NCI-H146 treated with DMSO at 0.1 percent for 48 hours (cell line): ENCODE results near the gene ARID1A.
A peak's percentile ranks its signal among the peaks of the same experiment; 100 is the strongest.

ENCODE experiments used
- DNase-seq: peaks from one replicate; lab custom pipeline; 2025; ENCODE audit not compliant: unreplicated experiment; lab: John Stamatoyannopoulos, UW

The ARID1A gene

DNA sequence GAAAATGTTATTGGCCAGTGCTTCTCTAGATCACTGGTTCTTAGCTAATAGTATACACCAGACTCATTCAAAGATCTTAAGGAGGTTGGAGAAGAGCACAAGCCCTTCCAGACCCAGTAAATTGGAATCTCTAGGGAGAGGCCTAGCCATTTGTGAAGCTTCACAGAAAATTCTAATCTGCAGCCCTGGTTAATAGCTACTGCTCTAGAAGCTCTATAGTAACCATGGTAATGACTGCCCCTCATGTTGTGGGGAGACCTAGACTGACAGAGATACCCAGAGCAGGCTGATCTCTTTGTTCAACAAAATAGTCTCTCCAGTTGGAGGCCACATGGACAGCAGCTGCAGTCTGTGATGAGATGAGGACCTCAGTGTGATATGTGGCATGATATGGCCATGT lies 31.7 kb downstream of the ARID1A start:
- no peak for DNase-seq

DNA sequence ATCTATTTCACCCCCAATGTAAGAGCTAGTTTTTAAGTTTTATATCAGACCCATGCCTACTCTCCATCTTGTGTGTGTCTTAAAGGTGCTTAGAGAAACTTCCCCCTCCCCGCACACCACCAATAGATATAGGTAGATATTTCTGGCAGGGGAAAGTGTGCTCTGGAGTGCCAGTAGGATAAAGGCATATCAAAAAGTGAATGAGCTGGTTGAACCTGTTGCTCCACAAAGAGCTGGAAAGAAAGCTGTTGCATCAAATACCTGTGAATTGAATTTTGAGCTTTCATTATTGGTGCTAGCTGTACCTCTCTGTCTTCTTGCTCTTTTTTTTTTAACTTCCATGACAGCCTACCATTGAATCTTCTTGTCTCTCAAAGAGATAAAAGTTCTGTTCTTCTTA lies 32.8 kb downstream of the ARID1A start:
- no peak for DNase-seq

DNA sequence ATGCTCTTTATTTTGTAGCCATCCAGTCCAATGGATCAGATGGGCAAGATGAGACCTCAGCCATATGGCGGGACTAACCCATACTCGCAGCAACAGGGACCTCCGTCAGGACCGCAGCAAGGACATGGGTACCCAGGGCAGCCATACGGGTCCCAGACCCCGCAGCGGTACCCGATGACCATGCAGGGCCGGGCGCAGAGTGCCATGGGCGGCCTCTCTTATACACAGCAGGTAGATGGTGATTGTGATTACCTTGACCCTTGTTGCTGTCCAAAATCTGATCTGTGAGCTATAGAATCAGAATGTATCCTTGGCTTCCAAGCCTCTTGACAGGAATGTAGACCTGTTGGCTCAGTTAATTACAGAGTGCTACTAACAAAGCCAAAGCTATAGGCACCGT lies 33.8 kb downstream of the ARID1A start:
- DNase-seq = no peak

DNA sequence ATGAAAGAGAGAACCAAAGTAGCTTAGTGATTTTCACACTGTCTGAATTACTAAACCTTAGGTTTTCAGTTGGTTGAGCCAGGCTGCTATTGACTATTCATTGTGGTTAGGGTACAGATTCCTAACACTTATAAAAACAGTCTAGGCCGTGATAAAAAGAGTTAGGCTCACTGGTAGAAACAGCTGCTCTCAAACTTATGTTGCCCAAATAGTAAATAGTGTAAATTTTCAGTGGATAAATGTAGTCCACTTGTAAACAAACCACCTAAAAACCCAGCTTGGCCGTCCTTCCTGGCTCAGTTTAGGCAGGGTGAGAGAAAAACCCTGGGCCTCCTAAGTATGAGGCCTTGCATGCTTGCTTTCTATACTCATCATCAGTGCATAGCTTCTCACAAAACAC lies 34.9 kb downstream of the ARID1A start:
- no peak for DNase-seq

DNA sequence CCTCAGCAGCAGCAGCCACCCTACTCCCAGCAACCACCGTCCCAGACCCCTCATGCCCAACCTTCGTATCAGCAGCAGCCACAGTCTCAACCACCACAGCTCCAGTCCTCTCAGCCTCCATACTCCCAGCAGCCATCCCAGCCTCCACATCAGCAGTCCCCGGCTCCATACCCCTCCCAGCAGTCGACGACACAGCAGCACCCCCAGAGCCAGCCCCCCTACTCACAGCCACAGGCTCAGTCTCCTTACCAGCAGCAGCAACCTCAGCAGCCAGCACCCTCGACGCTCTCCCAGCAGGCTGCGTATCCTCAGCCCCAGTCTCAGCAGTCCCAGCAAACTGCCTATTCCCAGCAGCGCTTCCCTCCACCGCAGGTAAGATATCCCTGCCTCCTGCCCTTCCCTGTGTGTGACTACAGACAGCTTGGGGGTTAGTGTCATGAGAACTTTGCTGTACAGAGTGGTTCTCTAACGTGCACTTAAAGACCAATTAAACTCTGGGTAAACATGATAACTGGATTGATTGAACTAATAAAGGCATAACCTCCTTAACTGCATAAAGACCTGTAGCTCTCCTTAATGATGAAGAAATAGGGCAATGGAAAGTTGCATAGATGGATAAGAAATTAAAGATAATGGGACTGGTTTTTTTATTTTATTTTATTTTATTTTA lies 35.6 kb downstream of the ARID1A start:
- DNase-seq = no peak

DNA sequence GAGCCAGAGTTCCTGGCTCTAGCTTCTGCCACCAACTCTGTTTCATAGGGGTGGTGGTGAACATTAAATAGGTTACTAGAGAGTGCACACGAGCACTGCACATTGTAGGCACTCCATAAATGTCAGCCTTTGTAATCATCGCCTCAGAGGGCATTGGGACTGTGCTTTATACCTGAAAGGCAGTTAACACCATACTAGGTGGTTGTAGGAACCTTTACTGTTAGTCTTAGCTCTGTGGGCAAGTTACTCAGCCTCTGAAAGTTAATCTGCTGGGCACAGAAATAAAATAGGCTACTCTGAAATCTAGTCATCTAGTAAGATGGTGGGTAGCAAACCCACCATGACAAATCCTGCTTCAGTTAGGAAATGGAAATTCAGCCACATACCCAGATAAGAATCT lies 37.6 kb downstream of the ARID1A start:
- DNase-seq = no peak

DNA sequence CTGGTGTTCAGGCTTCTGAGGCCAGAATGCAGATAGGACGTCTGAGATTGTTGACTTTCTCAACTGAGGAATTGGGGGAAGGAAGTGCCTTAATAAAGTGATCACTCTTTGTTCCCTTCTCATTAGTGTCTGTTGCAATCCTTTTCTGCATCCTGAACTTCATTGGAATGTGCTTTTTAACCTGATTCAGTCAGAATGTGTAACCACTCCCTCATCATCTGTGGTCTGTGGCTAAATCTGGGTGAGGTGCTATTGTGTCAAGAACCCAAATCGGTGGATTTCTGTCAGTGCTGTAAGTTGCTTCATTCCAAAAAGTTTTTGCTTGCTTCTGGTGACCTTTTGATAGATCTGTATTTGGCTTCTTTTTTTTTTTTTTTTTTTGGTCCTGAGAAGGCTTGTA lies 38.2 kb downstream of the ARID1A start:
- DNase-seq = no peak

DNA sequence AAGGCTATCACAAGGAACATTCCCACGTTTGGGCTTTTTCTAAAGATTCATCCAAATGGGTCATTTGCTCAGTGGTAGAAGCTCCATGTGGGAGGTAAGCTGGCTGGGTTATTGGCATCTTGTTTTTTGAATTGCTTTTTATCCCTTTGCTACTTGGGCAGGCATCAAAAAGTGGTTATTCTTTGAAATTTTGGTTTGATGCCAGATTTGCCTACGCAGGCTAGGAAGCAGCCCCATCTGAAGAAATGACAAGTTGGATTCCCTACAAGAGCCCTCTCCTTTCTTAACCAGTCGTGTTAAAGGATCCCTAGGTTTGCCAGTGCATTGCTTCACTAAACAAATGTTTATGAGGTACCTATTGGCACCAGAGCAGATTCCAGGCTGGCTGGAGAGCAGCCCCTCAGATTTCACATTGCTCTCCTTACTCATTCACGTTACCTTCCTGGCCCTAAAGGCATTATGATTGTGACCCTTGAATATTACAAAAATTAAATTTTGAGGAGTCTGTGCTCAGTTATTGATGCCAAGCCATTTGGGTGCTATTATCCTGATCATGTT lies 38.8 kb downstream of the ARID1A start:
- DNase-seq = no peak

DNA sequence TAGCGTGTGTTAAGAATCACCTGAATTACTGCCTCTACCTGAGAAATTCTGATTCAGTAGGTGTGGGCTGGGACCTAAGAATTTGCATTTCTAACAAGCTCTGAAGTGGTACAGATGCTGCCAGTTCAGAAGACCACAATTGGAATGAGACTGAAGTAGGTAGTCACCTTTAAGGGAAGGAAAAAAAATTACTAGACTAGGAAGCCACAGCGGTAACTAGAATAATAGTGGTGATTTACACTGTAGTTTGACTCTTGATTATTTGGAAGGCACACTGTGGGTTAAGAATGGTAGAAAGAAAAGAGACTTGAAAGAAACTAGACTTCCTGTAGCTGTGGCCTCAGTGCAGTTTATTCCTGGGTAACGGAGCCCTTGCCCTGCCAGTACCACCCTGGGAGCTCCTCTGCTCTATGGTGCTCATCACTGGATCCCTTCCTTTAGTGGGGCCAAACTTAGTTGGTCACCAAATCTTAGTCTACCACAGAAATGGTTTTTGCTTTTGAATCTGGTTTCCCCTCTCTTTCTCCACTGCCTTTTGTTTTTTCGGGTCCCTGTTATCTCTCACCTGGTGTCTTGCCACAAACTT lies 43.6 kb downstream of the ARID1A start:
- no peak for DNase-seq

DNA sequence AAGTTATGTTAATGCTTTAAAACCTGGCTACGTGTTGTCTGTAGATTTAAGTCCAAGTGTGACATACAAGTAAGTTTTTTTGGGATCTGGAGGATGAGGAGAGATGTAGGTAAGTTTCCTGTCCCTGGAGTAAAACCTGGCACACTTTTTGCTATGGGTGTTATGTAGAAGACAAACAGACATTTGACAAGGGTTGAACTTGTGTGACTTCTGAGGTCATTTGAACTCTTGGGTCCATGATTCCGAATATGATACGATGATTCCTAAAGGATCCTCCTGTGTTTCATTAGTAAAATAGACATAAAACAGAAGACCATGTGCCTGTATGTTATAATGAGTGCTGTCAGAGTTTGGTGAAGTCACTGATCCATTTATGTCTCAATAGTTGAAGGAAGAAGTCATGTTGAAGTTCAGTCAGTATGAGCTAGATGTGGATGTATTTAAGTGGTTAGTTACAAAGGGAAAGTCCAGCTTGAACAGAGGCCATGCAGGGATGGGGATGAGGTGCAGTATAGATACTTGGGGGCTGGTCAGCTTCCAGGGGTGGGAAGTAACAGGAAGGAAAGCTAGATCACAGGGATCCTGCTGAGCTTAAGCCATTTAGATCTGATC lies 44.3 kb downstream of the ARID1A start:
- no peak for DNase-seq

DNA sequence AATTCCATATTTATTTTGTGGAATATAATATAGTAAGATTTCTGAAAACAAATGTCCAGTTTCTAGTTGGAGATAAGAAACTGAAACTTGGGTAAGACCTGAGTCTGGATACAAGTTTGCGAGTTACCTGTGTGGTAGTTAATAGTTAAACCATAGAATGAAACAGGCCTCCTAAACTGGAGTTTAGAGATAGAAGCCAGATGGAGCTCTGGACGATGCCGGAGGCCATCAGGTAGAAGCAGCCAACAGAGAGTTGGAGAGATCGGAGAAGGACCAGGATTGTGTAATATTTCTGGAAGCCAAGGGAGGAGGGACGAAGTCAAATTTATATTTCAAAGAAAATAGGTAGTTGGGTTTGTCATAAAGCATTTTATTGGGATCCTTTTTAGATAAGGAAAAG lies 45.1 kb downstream of the ARID1A start:
- DNase-seq = no peak

DNA sequence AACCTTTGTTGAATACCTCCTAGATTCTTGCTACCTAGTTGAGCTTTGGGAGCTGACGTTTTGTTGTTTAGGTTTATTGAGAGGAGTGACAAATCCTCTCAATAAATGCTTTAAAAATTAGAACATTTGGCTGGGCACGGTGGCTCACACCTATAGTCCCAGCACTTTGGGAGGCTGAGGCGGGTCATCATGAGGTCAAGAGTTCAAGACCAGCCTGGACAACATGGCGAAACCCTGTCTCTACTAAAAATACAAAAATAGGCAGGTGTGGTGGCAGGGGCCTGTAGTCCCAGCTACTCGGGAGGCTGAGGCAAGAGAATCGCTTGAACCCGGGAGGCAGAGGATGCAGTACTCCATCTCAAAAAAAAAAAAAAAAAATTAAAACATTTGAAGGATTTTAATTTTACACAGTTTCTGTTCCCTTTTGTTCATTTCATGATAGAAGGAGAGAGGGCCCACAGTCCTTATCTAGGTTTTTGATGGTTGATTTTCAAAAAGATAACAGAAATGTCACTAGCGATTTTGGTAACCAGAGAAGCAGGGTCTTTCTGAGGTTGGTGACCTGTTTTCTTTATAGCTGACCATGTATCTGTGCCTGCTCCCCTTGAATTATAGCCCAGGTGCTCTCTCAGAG lies 47.7 kb downstream of the ARID1A start:
- DNase-seq = no peak

DNA sequence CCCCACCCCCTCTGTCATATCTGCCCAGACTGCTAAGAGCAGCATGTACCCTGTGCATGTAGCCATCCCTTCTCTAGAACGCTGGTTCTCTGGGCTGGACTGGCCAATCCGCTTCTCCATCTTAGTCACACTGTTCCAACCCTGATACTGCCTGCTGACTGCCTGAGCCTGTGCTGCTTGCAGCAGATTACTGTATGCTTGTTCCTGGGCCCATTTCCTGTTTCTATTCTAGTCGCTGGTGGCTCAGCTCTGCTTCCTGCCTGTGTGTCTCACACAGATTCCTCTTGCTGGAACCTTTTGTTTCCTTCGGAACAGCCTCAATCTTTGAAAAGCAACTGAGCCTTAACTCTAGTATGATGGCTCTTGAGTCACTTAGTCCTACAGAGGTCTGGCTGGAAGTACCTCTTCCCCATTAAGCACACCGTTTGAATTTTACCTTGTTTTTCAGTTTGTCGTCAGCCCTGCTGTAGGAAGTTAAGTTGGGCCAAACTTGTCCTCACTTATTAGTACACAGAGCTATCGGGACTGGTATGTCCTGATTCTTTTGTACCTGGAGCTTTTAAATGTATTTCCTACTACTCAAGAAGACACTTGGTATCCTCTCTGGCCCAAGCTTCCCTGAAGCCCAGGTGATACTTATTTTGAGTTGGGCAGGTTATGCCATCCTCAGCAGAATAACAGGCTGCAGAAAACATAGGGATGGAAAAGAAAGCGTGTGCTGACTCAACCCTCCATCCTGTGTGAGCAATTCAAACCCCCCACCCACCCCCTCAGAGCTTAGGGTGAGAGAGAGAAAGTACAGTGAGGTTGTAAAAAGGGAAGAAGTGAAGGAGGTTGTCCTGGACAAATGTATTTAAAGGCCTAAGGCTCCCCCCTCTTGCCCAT lies 48.5 kb downstream of the ARID1A start:
- peak; percentile 1 for DNase-seq

DNA sequence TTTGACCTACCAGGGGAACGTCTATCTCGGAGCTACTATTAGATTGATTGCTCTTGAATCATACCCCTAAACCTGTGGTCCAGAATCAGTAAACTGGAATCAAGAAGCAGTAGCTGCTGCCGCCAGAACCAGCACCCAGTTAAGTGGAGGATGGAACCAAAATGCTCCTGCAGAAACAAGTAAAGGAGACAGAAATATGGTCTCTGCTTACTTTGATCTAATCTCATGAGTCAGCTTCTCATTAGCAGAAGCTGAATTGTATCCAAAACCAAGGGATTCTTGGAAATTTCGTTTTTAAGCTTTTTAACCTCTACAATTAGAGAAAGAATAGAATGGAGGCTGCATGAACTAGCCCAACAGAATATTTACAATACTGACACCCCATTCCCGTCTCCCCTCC lies 49.4 kb downstream of the ARID1A start:
- no peak for DNase-seq

DNA sequence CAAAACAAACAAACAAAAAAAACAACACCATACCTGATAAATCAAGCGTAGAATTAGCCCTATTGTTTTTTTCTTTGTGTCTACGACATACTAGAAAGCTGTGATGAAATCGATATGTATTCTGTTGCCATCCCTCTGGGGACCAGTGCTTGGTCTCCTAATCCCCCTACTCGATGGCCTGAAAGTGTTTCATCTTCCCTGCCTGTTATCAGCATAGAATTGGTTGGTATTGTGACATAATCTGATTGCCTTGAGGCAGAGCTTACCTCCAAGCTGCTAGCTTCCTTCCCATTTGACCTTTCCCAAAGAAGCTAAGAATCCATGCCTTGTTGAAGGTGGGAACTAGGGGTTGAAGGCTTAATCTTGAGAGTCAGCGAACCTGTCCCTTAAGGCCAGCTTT lies 51.2 kb downstream of the ARID1A start:
- no peak for DNase-seq

DNA sequence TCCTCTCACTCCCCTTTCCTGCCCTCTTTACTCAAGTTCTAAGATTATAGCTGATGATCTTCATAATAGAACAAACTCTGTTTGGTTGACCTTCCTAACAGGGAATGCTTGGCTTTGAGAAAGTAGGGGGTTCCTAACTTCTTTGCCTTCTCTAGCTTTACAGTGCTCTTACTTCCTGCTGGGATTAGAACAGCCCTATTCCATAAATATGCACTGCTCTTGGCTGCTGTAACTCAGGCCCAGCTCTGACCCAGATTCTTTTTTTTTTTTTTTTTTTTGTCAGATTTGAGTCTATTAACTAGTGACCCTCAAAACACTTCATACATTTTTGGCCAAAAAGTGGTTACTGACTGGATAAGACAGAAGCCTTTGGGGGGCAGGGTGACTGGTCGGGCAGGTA lies 52.5 kb downstream of the ARID1A start:
- DNase-seq = no peak

DNA sequence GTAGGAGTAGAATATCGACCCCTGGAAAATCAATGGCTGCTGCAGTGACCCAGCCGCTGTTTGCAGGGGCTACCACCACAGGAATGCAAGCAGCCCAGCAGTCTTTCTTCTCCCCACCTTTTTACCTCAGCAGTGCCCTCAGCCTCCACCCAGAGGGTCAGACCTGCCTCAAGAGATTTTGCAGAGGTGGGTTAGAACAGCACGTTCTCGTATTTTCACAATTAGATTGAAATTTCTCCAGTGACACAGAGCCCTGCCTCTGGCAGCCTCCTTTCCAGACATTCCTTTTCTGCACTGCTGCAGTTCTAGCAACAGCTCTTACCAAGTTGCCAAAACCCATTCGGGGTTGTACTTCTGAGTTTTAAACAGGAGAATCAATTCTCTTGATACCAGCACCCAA lies 53.6 kb downstream of the ARID1A start:
- DNase-seq = no peak

DNA sequence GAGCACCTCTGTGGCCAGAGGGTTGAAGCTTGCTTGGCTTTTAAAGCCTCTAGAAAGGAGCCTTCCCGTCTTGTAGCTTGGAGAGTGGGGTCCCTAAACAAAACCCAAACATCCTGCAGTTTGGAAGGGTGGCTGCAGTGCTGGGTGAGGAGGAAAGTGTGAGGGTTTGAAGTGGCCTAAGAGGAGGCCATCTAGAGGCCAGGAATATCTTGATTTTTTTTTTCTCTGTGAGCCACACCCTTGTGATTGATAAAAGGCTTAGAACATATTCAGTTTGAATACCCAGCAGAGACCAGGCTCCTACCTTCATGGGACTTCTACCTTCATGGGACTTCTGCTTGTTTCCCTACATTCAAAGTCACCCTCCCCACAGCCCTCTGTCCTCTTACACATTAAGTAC lies 54.6 kb downstream of the ARID1A start:
- no peak for DNase-seq

DNA sequence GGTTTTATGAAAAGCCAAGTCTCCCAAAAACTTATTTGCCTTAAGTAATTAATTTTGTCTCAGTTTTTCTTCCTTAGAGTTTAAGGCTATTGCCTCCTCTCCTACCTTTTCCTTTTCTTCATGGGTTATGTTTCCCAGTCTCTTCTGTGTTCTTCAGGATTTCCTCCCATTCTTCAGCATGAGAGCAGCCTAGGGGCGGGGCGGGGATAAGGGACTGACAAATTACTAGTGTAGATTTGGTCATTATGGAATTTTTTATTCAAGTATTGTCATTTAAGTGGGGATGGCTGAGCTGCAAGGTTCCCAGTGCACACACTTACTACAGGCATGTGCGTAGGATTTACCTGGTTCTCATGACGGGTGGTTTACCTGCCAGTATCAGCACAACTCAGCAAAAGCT lies 56.7 kb downstream of the ARID1A start:
- no peak for DNase-seq

DNA sequence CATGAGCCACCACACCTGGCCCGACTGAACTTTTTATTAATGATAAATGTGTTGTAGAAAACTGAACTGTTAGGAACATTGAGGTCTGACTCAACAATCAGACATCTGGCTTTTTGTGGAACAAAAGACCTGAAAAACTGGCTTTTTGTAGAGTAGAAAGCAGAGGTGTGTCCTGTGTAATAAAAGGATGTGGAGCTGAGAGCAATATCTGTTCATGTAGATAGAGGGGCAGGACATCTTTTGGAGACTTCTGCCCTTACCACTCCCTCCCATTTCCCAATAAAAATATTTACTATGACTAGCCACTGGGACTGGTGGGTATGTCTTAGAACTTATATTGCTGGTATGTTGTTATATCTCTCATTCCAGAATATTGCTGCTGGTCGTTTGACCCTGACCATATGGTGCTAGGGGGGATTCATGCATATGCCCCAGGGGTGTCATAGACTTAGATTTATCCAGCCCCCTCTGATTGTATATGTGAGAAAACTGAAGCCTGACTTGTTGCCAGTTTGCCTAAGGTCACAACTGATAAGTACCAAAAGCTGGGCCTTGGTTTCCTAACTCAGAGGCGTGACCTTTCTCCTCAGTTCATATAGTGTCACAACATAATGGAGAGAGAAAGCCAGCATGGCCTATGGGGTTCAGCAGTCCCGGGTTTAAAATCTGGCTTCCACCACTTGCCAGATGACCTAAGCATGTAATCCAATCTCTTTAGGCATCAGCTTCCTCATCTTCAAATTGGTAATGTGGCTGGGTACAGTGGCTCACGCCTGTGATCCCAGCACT lies 58.5 kb downstream of the ARID1A start:
- DNase-seq = no peak
